Amniotic epithelial cell (primary cell): ENCODE measurements around the gene ABHD16B.
A peak's percentile ranks its signal among the peaks of the same experiment; 100 is the strongest.
"Not testable (repeated sequence)": the region's sequence is repeated elsewhere in the genome, so short reads cannot be mapped to it uniquely, and the experiment has no call there.

Experiments used
- DNase-seq: peaks from one replicate; pipeline ENCODE4 v3.0.0-alpha.2; 2010; ENCODE audit warnings: low read depth

Gene ABHD16B

GRCh38 chr20:63855363-63856097 is 5.8 kb upstream of the ABHD16B start:
- DNase-seq = no peak

- no peak for DNase-seq
These were observed 5.2 kb upstream of the ABHD16B start for GRCh38 chr20:63856098-63856511.

GRCh38 chr20:63857764-63858392 is 3.4 kb upstream of the ABHD16B start:
- no peak for DNase-seq

- DNase-seq = peak; percentile 59
These were observed 2.7 kb upstream of the ABHD16B start for GRCh38 chr20:63858393-63859165.

- no peak for DNase-seq
These were observed 2.1 kb upstream of the ABHD16B start for GRCh38 chr20:63859166-63859699.

- DNase-seq = no peak
These were observed 810 bp upstream of the ABHD16B start for GRCh38 chr20:63860325-63861051.

GRCh38 chr20:63861981-63862901 is 943 bp downstream of the ABHD16B start:
- no peak for DNase-seq

GRCh38 chr20:63863021-63863797 is 1.9 kb downstream of the ABHD16B start:
- DNase-seq = no peak

GRCh38 chr20:63863798-63864544 is 2.7 kb downstream of the ABHD16B start:
- DNase-seq = peak; percentile 70

GRCh38 chr20:63864545-63864977 is 3.3 kb downstream of the ABHD16B start:
- DNase-seq = no peak

GRCh38 chr20:63864978-63865640 is 3.8 kb downstream of the ABHD16B start, which contains the start of gene TPD52L2:
Gene TPD52L2, plus strand, starts transcription at chr20:63865270. Its CDS starts 96 bp downstream, at chr20:63865366.
- peak; percentile 97 for DNase-seq

GRCh38 chr20:63867042-63867441 is 5.7 kb downstream of the ABHD16B start:
- DNase-seq = not testable (repeated sequence)

- no peak for DNase-seq
These were observed 7.0 kb downstream of the ABHD16B start for GRCh38 chr20:63868264-63868663.

- DNase-seq = peak; percentile 79
These were observed 12.2 kb downstream of the ABHD16B start for GRCh38 chr20:63873477-63873971.

GRCh38 chr20:63874241-63874640 is 12.9 kb downstream of the ABHD16B start:
- not testable (repeated sequence) for DNase-seq

- no peak for DNase-seq
These were observed 15.3 kb downstream of the ABHD16B start for GRCh38 chr20:63876489-63877036.

GRCh38 chr20:63877755-63878470 is 16.6 kb downstream of the ABHD16B start:
- no peak for DNase-seq
